IMR-90 (cell line): ENCODE results near the gene CREBBP. TPM values are rescaled to one million over a fixed set of nuclear protein-coding genes. Genes with fewer than 3 reads are reported as not detected.

ENCODE experiments used
- ATAC-seq: fragments of 200-7000 bp; cut with Tn5 transposase; 2 replicates; pipeline ENCODE4 v1.9.1; 2020; ENCODE audit warnings: low read depth, mild to moderate bottlenecking, moderate library complexity
- BruUV-seq: library from RNA; stranded (reverse); fragments of 400-500 nt; replicated peaks from 2 replicates; lab custom pipeline; 2021; lab: Mats Ljungman, UMichigan
- CTCF ChIA-PET: fragments of 300-600 bp; formaldehyde crosslinking; extraction: SDS; loops from one replicate; lab custom pipeline; 2021; ENCODE audit warnings: antibody characterized with exemption; lab: Yijun Ruan, JAX
- POLR2A ChIA-PET: fragments of 300-600 bp; sonication (Branson Sonifier 250); formaldehyde crosslinking; loops from one replicate; lab custom pipeline; 2022; ENCODE audit warnings: antibody characterized with exemption; ENCODE audit not compliant: unreplicated experiment; lab: Charles Lee
- DNase-seq: peaks from one replicate; pipeline ENCODE4 v3.0.0; 2013
- H2AFZ ChIP-seq: replicated peaks from 2 replicates; pipeline ENCODE3; 2013; ENCODE audit warnings: low read length, mild to moderate bottlenecking; ENCODE audit not compliant: poor library complexity
- H2AK5ac ChIP-seq: 2 replicates; pipeline ENCODE4 v1.6.1; 2013; ENCODE audit warnings: low read depth, low read length, inconsistent platforms
- H2AK9ac ChIP-seq: replicated peaks from 2 replicates; pipeline ENCODE3; 2013; ENCODE audit warnings: mild to moderate bottlenecking, low read depth, low read length, moderate library complexity; ENCODE audit not compliant: poor library complexity
- H2BK120ac ChIP-seq: 2 replicates; pipeline ENCODE4 v1.6.1; 2013; ENCODE audit warnings: low read depth, low read length, inconsistent platforms
- H2BK15ac ChIP-seq: 3 replicates; pipeline ENCODE4 v1.6.1; 2013; ENCODE audit warnings: low read depth, low read length, inconsistent platforms
- H2BK20ac ChIP-seq: 2 replicates; pipeline ENCODE4 v1.6.1; 2013; ENCODE audit warnings: low read depth, mild to moderate bottlenecking, inconsistent platforms, low read length, moderate library complexity
- H2BK5ac ChIP-seq: 2 replicates; pipeline ENCODE4 v1.6.1; 2013; ENCODE audit warnings: mild to moderate bottlenecking, low read depth, low read length, inconsistent platforms; ENCODE audit not compliant: poor library complexity, severe bottlenecking
- H3K14ac ChIP-seq: replicated peaks from 2 replicates; pipeline ENCODE4 v1.6.1; 2013; ENCODE audit warnings: low read depth, low read length, inconsistent platforms
- H3K18ac ChIP-seq: 2 replicates; pipeline ENCODE4 v1.6.1; 2013; ENCODE audit warnings: low read depth, low read length, control low read depth
- H3K23ac ChIP-seq: 2 replicates; pipeline ENCODE4 v1.6.1; 2013; ENCODE audit warnings: low read depth, low read length, inconsistent platforms
- H3K27ac ChIP-seq: 2 replicates; pipeline ENCODE4 v1.5.1; 2013; ENCODE audit warnings: mild to moderate bottlenecking, control low read depth, low read length; ENCODE audit not compliant: insufficient read depth
- H3K27me3 ChIP-seq: 2 replicates; pipeline ENCODE4 v1.6.1; 2013; ENCODE audit warnings: low read length; ENCODE audit not compliant: control insufficient read depth, insufficient read depth
- H3K36me3 ChIP-seq: 2 replicates; pipeline ENCODE4 v1.6.1; 2013; ENCODE audit warnings: low read length, mixed read lengths; ENCODE audit not compliant: control insufficient read depth, insufficient read depth
- H3K4ac ChIP-seq: 2 replicates; pipeline ENCODE4 v1.6.1; 2013; ENCODE audit warnings: low read depth, low read length, inconsistent platforms
- H3K4me1 ChIP-seq: 2 replicates; pipeline ENCODE4 v1.6.1; 2013; ENCODE audit warnings: low read length, mixed read lengths; ENCODE audit not compliant: control insufficient read depth, insufficient read depth
- H3K4me2 ChIP-seq: 2 replicates; pipeline ENCODE4 v1.6.1; 2013; ENCODE audit warnings: low read depth, mild to moderate bottlenecking, control low read depth, low read length, moderate library complexity
- H3K4me3 ChIP-seq: 2 replicates; pipeline ENCODE4 v1.5.1; 2013; ENCODE audit warnings: low read depth, mild to moderate bottlenecking, control low read depth, low read length, moderate library complexity; ENCODE audit not compliant: insufficient read depth
- H3K56ac ChIP-seq: 2 replicates; pipeline ENCODE4 v1.6.1; 2013; ENCODE audit warnings: low read length, inconsistent platforms; ENCODE audit not compliant: insufficient read depth; ENCODE audit errors: extremely low read depth
- H3K79me1 ChIP-seq, 2 experiments: 2 replicates each; pipeline ENCODE4 v1.6.1; 2013; ENCODE audit warnings: low read length in 2 of 2, inconsistent platforms in 1 of 2, low read depth in 1 of 2
- H3K9ac ChIP-seq: 2 replicates; pipeline ENCODE4 v1.6.1; 2013; ENCODE audit warnings: low read depth, low read length, control low read depth
- H3K9me1 ChIP-seq: 2 replicates; pipeline ENCODE4 v1.6.1; 2013; ENCODE audit warnings: low read length, inconsistent platforms; ENCODE audit not compliant: insufficient read depth
- H3K9me3 ChIP-seq: 2 replicates; pipeline ENCODE4 v1.6.1; 2013; ENCODE audit warnings: low read length; ENCODE audit not compliant: control insufficient read depth, insufficient read depth
- H4K20me1 ChIP-seq: 2 replicates; pipeline ENCODE4 v1.6.1; 2013; ENCODE audit warnings: low read length, inconsistent platforms; ENCODE audit not compliant: insufficient read depth
- H4K5ac ChIP-seq: 2 replicates; pipeline ENCODE4 v1.6.1; 2013; ENCODE audit warnings: mild to moderate bottlenecking, low read depth, low read length, control low read depth
- H4K8ac ChIP-seq, 2 experiments: 2 replicates each; pipeline ENCODE4 v1.6.1; 2013; ENCODE audit warnings: low read depth in 2 of 2, low read length in 2 of 2, control low read depth in 1 of 2, inconsistent platforms in 1 of 2
- H4K91ac ChIP-seq: 2 replicates; pipeline ENCODE4 v1.6.1; 2013; ENCODE audit warnings: low read depth, low read length, inconsistent platforms; ENCODE audit not compliant: insufficient read depth
- MAZ ChIP-seq: IDR thresholded peaks from 2 replicates; pipeline ENCODE4 v1.6.1; 2012; ENCODE audit warnings: low read depth, mild to moderate bottlenecking, low read length, improper control_type of control experiment, moderate library complexity, borderline replicate concordance
- SMC3 ChIP-seq: fragments of 150-350 bp; IDR thresholded peaks from 2 replicates; pipeline ENCODE4 v1.6.1; 2016; ENCODE audit warnings: low read depth, mild to moderate bottlenecking, antibody characterized with exemption, low read length, moderate library complexity
- WGBS, 2 experiments: methylation state at CpG; one replicate each; pipeline versions ENCODE4 v1.1.5 to v1.1.7; 2013; ENCODE audit warnings: missing lambda C conversion rate in 2 of 2; ENCODE audit not compliant: insufficient read length in 1 of 2; ENCODE audit errors: extremely low coverage in 2 of 2; 5-methylcytosine and 5-hydroxymethylcytosine counted together
- dilution Hi-C: fragments of 300-500 bp; cut with HindIII; formaldehyde crosslinking; loops from one replicate; pipeline ENCODE4 v1.14.3; 2018; ENCODE audit warnings: low sequenced_read_pairs; ENCODE audit not compliant: unreplicated experiment
- in situ Hi-C: fragments of 300-500 bp; cut with MboI; formaldehyde crosslinking; loops from 3 replicates; pipeline ENCODE4 v1.14.3; 2019; ENCODE audit warnings: low sequenced_read_pairs, inconsistent platforms, mixed read lengths
- intact Hi-C: fragments of 100-400 bp; cut with micrococcal nuclease; formaldehyde crosslinking; loops from 2 replicates; pipeline ENCODE4 v1.10.0; 2022
- polyA plus RNA-seq, 3 experiments: library from polyadenylated mRNA; depleted of rRNA; stranded (reverse); fragments of >200 nt; gene quantifications; 2 replicates each; pipeline ENCODE4 v1.2.3, GENCODE V29; 2012; ENCODE audit warnings: low replicate concordance in 1 of 3
- total RNA-seq: library from RNA; depleted of rRNA; stranded (reverse); fragments of >200 nt; gene quantifications from 2 replicates; pipeline ENCODE4 v1.2.3, GENCODE V29; 2012
- TF ChIP-seq, protein P1 (sequence below): conservative IDR thresholded peaks from 2 replicates; pipeline ENCODE4 v1.5.1; 2012; ENCODE audit warnings: mild to moderate bottlenecking, low read depth, low read length, improper control_type of control experiment

The CREBBP gene
- total and polyA plus RNA-seq, 2 of the 4 experiments (the other 2 are of a cell fraction): 7.3 to 12.5 TPM

DNA sequence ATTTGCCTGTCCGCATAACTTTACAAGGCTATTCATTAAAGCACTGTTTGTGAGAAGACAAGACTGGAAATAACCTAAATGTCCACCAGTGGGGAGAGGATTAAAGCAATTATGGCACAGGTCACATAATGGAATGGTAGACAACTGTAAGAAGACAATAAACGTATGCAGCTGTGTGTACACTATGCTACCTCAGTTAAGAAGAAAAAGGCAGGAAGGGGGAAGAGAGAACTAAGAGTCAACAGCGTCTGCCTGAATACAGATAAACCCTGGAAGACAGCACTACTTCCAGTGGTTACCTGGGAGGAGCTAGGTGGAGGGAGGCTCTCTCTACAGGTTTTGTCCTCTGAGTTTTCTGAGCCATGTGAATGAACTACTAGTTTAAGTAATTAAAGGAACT lies 15.3 kb downstream of the CREBBP start:
- H2BK15ac ChIP-seq: no peak overlapping the region
- WGBS, 2 experiments: no CpG with 5 or more reads among the region's 3 CpGs
- no TSS peak for BruUV-seq
- TF ChIP-seq MAZ (no peak), SMC3 (no peak)
- TF ChIP-seq, protein P1, sequence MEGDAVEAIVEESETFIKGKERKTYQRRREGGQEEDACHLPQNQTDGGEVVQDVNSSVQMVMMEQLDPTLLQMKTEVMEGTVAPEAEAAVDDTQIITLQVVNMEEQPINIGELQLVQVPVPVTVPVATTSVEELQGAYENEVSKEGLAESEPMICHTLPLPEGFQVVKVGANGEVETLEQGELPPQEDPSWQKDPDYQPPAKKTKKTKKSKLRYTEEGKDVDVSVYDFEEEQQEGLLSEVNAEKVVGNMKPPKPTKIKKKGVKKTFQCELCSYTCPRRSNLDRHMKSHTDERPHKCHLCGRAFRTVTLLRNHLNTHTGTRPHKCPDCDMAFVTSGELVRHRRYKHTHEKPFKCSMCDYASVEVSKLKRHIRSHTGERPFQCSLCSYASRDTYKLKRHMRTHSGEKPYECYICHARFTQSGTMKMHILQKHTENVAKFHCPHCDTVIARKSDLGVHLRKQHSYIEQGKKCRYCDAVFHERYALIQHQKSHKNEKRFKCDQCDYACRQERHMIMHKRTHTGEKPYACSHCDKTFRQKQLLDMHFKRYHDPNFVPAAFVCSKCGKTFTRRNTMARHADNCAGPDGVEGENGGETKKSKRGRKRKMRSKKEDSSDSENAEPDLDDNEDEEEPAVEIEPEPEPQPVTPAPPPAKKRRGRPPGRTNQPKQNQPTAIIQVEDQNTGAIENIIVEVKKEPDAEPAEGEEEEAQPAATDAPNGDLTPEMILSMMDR: no peak
- H3K27ac ChIP-seq: no peak overlapping the region
- peaks cover 10 to 97% of the 10 kb centered on the region in 2 experiments; a peak in 3 of 4 replicates for H3K79me1 ChIP-seq
- no peaks in the 10 kb centered on the region for H3K36me3 ChIP-seq
- H3K4me2 ChIP-seq: no peak overlapping the region
- ChIA-PET CTCF (no interaction called here), POLR2A (no interaction called here)
- H2AK9ac ChIP-seq: no peak overlapping the region
- no peak overlapping the region for H4K8ac ChIP-seq
- peaks cover 16% of the 10 kb centered on the region for H3K4me1 ChIP-seq
- in situ Hi-C loops: no loop called here
- DNase-seq (no peak), ATAC-seq (no peak)
- no peak overlapping the region for H2AFZ ChIP-seq
- no peak overlapping the region for H2AK5ac ChIP-seq
- intact Hi-C loops: no loop called here
- H4K91ac ChIP-seq: no peak overlapping the region
- H3K4ac ChIP-seq: no peak overlapping the region
- no peaks in the 10 kb centered on the region for H3K9me3 ChIP-seq
- peaks cover 54% of the 10 kb centered on the region for H3K9me1 ChIP-seq
- no peak overlapping the region for H3K56ac ChIP-seq
- no peak overlapping the region for H3K18ac ChIP-seq
- H4K5ac ChIP-seq: no peak overlapping the region
- dilution Hi-C loops: no loop called here
- no peaks in the 10 kb centered on the region for H3K27me3 ChIP-seq
- H2BK120ac ChIP-seq: no peak overlapping the region
- H3K9ac ChIP-seq: no peak overlapping the region
- H3K23ac ChIP-seq: no peak overlapping the region; the same call in 1 of the 2 replicates
- H3K14ac ChIP-seq: no peak overlapping the region
- no peak overlapping the region for H3K4me3 ChIP-seq
- H2BK20ac ChIP-seq: no peak overlapping the region
- peaks cover 100% of the 10 kb centered on the region for H4K20me1 ChIP-seq
- H2BK5ac ChIP-seq: no peak overlapping the region
